ENCODE results near the gene SYTL3.

Gene SYTL3

DNA sequence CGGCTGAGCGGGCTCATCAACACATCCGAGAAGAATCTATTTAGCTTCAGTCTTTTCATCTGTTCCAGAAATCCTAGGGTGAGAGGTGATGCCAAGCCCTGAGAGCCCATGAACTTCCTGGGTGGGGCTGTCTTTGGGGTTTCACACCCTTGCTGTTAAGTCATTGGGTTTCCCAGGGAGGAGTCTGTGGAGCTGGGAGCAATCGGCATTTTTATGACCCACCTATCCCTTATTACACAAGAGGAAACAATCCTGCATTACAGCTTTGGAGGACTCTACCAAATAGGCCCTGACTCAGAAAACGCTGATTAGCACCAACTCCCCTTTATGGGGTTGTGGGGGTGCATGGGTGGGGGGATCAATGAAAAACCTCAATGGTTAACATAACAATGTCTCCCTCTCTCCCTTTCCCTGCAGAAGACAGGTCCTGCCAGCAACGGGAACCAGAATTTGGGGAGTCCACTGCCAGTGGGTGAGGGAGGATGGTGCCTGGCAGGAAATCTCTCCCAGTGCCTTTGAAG is 123.1 kb downstream of the SYTL3 start:
- POLR2A ChIA-PET: no interaction called here
- H3K9me3 ChIP-seq (ENCODE audit: control extremely low read depth in 1 of 5, control insufficient read depth in 4 of 5, insufficient read depth in 2 of 5, low read depth in 1 of 5, low read length in 4 of 5): no peaks in the 10 kb centered on the region
- CTCF ChIA-PET: interaction anchor here (1.2 to 1.7 kb wide), 3 partner anchors 16 to 198 kb away, joined by 3 to 4 read pairs (median 3); no protein-coding TSS in a partner anchor
- 97% methylated on average over 3 of the region's 6 CpGs for WGBS (ENCODE audit: insufficient coverage)
- DNase-seq: no peak
- no peaks in the 10 kb centered on the region for H3K27me3 ChIP-seq (replicated peaks in 2 of 5; ENCODE audit: control insufficient read depth in 4 of 5, insufficient read depth in 5 of 5, low read length in 4 of 5)
- H3K4me3 ChIP-seq (ENCODE audit: control insufficient read depth in 1 of 7, extremely low read depth in 1 of 7, insufficient read depth in 4 of 7, low read depth in 2 of 7, low read length in 6 of 7): no peak overlapping the region
- H3K4me1 ChIP-seq (ENCODE audit: control extremely low read depth in 1 of 4, control insufficient read depth in 4 of 4, insufficient read depth in 4 of 4, low read length in 3 of 4): no peaks in the 10 kb centered on the region
- no peak overlapping the region for H3K27ac ChIP-seq (ENCODE audit: insufficient read depth in 1 of 2, low read depth in 1 of 2, low read length in 2 of 2, poor library complexity in 1 of 2, severe bottlenecking in 2 of 2)
- peaks cover 22 to 96% (median 75%) of the 10 kb centered on the region in 4 experiments for H3K36me3 ChIP-seq (ENCODE audit: control insufficient read depth in 4 of 4, insufficient read depth in 4 of 4, low read length in 3 of 4)

DNA sequence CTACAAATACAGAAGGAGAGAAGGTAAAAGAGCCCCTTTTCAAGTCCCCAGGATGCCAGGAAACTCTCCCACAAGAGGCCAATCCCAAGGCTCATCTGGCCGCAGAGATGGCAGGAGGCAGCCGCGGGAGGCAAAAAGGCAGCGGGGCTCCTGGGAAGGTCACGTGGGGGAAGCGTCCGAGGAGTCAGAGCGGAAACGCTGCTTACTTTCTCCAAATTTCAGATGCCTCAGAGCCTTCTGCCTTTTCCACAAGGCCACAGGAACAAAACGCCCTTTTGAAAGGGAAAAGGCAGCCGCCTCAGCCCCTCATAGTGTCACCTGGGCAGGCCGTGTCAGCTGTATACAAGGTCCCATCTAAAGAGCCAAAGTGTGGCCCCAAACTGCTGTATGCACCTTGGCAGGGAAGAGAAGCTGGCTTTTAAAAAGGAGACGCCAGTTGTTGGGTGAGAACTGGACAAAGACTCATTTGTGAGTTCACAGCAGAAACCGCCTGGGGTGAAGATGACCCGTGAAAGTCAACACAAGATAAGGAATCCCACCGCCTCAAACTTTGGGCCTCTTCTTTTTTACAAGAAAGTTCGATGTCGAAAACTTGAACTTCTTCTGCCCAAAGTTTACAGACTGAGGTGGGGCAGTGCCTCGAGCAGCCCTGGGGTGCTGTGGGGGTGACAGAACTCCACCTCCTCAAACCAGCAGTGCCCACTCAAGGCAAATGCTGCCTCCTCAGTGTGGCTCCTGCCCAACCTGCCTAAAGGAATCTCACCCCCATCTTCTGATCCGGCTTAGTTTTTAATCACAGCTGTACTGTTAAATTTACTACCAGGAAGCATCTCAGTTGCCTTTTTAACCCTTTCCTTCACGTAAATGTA is 124.0 kb downstream of the SYTL3 start:
- no peaks in the 10 kb centered on the region for H3K9me3 ChIP-seq (ENCODE audit: control extremely low read depth in 1 of 5, control insufficient read depth in 4 of 5, insufficient read depth in 2 of 5, low read depth in 1 of 5, low read length in 4 of 5)
- 96% methylated on average over 21 of the region's 21 CpGs for WGBS (ENCODE audit: insufficient coverage)
- H3K27me3 ChIP-seq (replicated peaks in 2 of 5; ENCODE audit: control insufficient read depth in 4 of 5, insufficient read depth in 5 of 5, low read length in 4 of 5): no peaks in the 10 kb centered on the region
- H3K4me3 ChIP-seq (ENCODE audit: control insufficient read depth in 1 of 7, extremely low read depth in 1 of 7, insufficient read depth in 4 of 7, low read depth in 2 of 7, low read length in 6 of 7): no peak overlapping the region
- ChIA-PET CTCF (interaction anchor here (1.3 to 1.4 kb wide), 2 partner anchors 70 to 112 kb away, joined by 3 to 4 read pairs; no protein-coding TSS in a partner anchor), POLR2A (interaction anchor here (0.6 kb wide), 2 partner anchors 32 to 43 kb away, joined by 4 to 6 read pairs; no protein-coding TSS in a partner anchor)
- DNase-seq: no peak
- no peak overlapping the region for H3K27ac ChIP-seq (ENCODE audit: insufficient read depth in 1 of 2, low read depth in 1 of 2, low read length in 2 of 2, poor library complexity in 1 of 2, severe bottlenecking in 2 of 2)
- H3K4me1 ChIP-seq (ENCODE audit: control extremely low read depth in 1 of 4, control insufficient read depth in 4 of 4, insufficient read depth in 4 of 4, low read length in 3 of 4): no peaks in the 10 kb centered on the region
- H3K36me3 ChIP-seq (ENCODE audit: control insufficient read depth in 4 of 4, insufficient read depth in 4 of 4, low read length in 3 of 4): peaks cover 24 to 94% (median 69%) of the 10 kb centered on the region in 4 experiments

DNA sequence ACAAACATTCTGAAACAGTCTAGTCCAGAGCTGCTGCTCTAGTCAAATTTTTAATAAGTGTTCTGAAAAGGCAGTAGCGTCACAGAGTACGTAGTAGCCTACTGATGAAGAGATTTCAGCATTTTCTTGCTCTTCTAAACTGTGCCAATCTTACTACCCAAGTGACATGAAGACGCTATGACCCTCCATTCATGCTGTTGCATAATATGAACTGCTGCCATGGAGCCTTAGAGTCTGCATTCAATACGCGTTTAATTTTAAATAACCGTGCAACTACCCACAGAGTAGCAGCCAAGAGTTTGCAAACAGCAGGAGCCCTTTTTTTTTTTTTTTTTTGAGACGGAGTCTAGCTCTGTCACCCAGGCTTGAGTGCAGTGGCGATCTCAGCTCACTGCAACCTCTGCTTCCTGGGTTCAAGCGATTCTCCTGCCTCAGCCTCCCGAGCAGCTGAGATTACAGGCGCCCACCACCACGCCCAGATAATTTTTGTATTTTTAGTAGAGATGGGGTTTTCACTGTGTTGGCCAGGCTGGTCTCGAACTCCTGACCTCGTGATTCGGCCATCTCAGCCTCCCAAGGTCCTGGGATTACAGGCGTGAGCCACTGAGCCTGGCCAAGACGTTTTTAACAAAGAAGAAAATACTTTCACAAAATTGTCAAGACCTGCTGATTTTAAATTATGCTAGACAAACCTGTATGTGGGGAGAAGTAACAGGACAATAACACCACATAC is 125.0 kb downstream of the SYTL3 start:
- 100% methylated on average over 6 of the region's 17 CpGs for WGBS (ENCODE audit: insufficient coverage)
- no peaks in the 10 kb centered on the region for H3K27me3 ChIP-seq (replicated peaks in 2 of 5; ENCODE audit: control insufficient read depth in 4 of 5, insufficient read depth in 5 of 5, low read length in 4 of 5)
- no peak overlapping the region for H3K27ac ChIP-seq (ENCODE audit: insufficient read depth in 1 of 2, low read depth in 1 of 2, low read length in 2 of 2, poor library complexity in 1 of 2, severe bottlenecking in 2 of 2)
- no peak for DNase-seq
- no peaks in the 10 kb centered on the region for H3K9me3 ChIP-seq (ENCODE audit: control extremely low read depth in 1 of 5, control insufficient read depth in 4 of 5, insufficient read depth in 2 of 5, low read depth in 1 of 5, low read length in 4 of 5)
- no peaks in the 10 kb centered on the region for H3K4me1 ChIP-seq (ENCODE audit: control extremely low read depth in 1 of 4, control insufficient read depth in 4 of 4, insufficient read depth in 4 of 4, low read length in 3 of 4)
- CTCF ChIA-PET: interaction anchor here (0.7 to 1.6 kb wide), 4 partner anchors 9 to 113 kb away, joined by 3 to 4 read pairs (median 4); no protein-coding TSS in a partner anchor
- peaks cover 20 to 88% (median 62%) of the 10 kb centered on the region in 4 experiments for H3K36me3 ChIP-seq (ENCODE audit: control insufficient read depth in 4 of 4, insufficient read depth in 4 of 4, low read length in 3 of 4)
- no peak overlapping the region for H3K4me3 ChIP-seq (ENCODE audit: control insufficient read depth in 1 of 7, extremely low read depth in 1 of 7, insufficient read depth in 4 of 7, low read depth in 2 of 7, low read length in 6 of 7)
- POLR2A ChIA-PET: no interaction called here

DNA sequence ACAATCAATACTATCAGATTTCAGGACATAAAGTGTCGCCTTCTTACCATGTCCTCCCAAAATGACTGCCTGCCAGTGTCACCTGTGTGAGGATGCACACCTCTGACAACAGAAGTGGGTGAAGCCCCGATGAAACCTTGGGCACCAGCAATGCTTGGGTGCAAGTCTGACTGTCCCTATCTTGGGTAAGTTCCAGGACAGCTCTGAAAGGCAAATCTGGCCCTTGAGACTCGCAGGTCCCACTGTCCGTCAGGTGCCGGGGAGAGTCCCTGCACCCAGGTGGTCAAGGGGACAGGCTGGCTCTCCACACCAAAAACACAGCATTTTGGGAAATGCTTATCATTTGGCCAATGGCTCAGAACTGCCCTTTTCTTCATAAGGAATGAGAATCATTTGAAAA is 126.0 kb downstream of the SYTL3 start:
- Histone ChIP-seq H3K4me1 (ENCODE audit: control extremely low read depth in 1 of 4, control insufficient read depth in 4 of 4, insufficient read depth in 4 of 4, low read length in 3 of 4) (no peaks in the 10 kb centered on the region), H3K4me3 (ENCODE audit: control insufficient read depth in 1 of 7, extremely low read depth in 1 of 7, insufficient read depth in 4 of 7, low read depth in 2 of 7, low read length in 6 of 7) (no peak overlapping the region), H3K9me3 (ENCODE audit: control extremely low read depth in 1 of 5, control insufficient read depth in 4 of 5, insufficient read depth in 2 of 5, low read depth in 1 of 5, low read length in 4 of 5) (no peaks in the 10 kb centered on the region), H3K36me3 (ENCODE audit: control insufficient read depth in 4 of 4, insufficient read depth in 4 of 4, low read length in 3 of 4) (peaks cover 21 to 90% (median 58%) of the 10 kb centered on the region in 4 experiments), H3K27ac (ENCODE audit: insufficient read depth in 1 of 2, low read depth in 1 of 2, low read length in 2 of 2, poor library complexity in 1 of 2, severe bottlenecking in 2 of 2) (no peak overlapping the region), H3K27me3 (replicated peaks in 2 of 5; ENCODE audit: control insufficient read depth in 4 of 5, insufficient read depth in 5 of 5, low read length in 4 of 5) (no peaks in the 10 kb centered on the region)
- ChIA-PET CTCF (interaction anchor here (0.7 to 1.6 kb wide), 2 partner anchors 10 kb away, joined by 3 to 4 read pairs; no protein-coding TSS in a partner anchor), POLR2A (interaction anchor here (0.6 kb wide), 1 partner anchor 28 kb away, joined by 3 read pairs; no protein-coding TSS in a partner anchor)
- DNase-seq: no peak
- WGBS (ENCODE audit: insufficient coverage): 94% methylated on average over 5 of the region's 5 CpGs

DNA sequence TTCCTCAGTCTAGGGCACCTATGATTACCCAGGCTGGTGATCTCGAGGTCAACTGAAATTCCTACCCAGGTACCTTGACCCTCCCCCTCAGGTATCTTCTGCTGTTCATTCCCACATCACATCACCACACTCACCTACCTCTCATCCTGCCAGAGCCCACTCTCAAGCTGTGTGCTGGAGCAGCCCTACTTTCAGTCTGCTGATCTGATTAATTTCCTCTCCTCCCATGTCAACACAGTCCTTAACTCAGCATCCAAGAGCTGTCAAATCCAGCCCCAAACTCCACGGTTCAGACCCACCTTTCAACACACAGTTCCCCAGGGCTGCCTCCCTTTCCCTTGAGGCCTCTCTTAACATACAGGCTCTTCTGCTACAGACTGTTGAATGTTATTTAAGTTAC is 126.9 kb downstream of the SYTL3 start:
- Histone ChIP-seq H3K27me3 (replicated peaks in 2 of 5; ENCODE audit: control insufficient read depth in 4 of 5, insufficient read depth in 5 of 5, low read length in 4 of 5) (no peaks in the 10 kb centered on the region), H3K27ac (ENCODE audit: insufficient read depth in 1 of 2, low read depth in 1 of 2, low read length in 2 of 2, poor library complexity in 1 of 2, severe bottlenecking in 2 of 2) (no peak overlapping the region), H3K4me1 (ENCODE audit: control extremely low read depth in 1 of 4, control insufficient read depth in 4 of 4, insufficient read depth in 4 of 4, low read length in 3 of 4) (no peaks in the 10 kb centered on the region), H3K4me3 (ENCODE audit: control insufficient read depth in 1 of 7, extremely low read depth in 1 of 7, insufficient read depth in 4 of 7, low read depth in 2 of 7, low read length in 6 of 7) (no peak overlapping the region), H3K9me3 (ENCODE audit: control extremely low read depth in 1 of 5, control insufficient read depth in 4 of 5, insufficient read depth in 2 of 5, low read depth in 1 of 5, low read length in 4 of 5) (no peaks in the 10 kb centered on the region), H3K36me3 (ENCODE audit: control insufficient read depth in 4 of 4, insufficient read depth in 4 of 4, low read length in 3 of 4) (peaks cover 24 to 90% (median 57%) of the 10 kb centered on the region in 4 experiments)
- POLR2A ChIA-PET: no interaction called here
- CTCF ChIA-PET: interaction anchor here (1.1 kb wide), 1 partner anchor 70 kb away, joined by 3 read pairs; no protein-coding TSS in a partner anchor
- no peak for DNase-seq
- WGBS (ENCODE audit: insufficient coverage): 91% methylated on average over 1 of the region's 2 CpGs

DNA sequence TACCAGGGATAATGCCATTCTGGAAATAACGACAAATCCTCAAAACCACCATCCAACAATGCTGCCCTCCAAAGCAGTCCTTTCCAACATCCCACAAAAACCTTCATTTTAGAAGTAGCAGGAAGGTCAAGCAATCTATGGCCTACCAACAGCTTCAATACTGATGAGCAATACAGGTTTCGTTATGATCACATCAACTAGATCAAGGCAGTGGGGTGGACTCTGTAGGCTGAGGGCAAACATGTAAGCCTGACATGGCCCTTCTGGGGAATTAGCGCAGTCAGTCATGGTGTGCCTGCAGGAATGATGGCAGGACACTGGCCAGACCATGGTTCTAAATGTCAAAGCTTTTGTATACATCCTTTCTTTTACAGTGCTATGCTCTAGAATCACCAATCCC is 127.7 kb downstream of the SYTL3 start:
- ChIA-PET POLR2A (no interaction called here), CTCF (no interaction called here)
- Histone ChIP-seq H3K4me1 (ENCODE audit: control extremely low read depth in 1 of 4, control insufficient read depth in 4 of 4, insufficient read depth in 4 of 4, low read length in 3 of 4) (no peaks in the 10 kb centered on the region), H3K27me3 (replicated peaks in 2 of 5; ENCODE audit: control insufficient read depth in 4 of 5, insufficient read depth in 5 of 5, low read length in 4 of 5) (no peaks in the 10 kb centered on the region), H3K36me3 (ENCODE audit: control insufficient read depth in 4 of 4, insufficient read depth in 4 of 4, low read length in 3 of 4) (peaks cover 24 to 90% (median 57%) of the 10 kb centered on the region in 4 experiments), H3K4me3 (ENCODE audit: control insufficient read depth in 1 of 7, extremely low read depth in 1 of 7, insufficient read depth in 4 of 7, low read depth in 2 of 7, low read length in 6 of 7) (no peak overlapping the region), H3K27ac (ENCODE audit: insufficient read depth in 1 of 2, low read depth in 1 of 2, low read length in 2 of 2, poor library complexity in 1 of 2, severe bottlenecking in 2 of 2) (no peak overlapping the region), H3K9me3 (ENCODE audit: control extremely low read depth in 1 of 5, control insufficient read depth in 4 of 5, insufficient read depth in 2 of 5, low read depth in 1 of 5, low read length in 4 of 5) (no peaks in the 10 kb centered on the region)
- DNase-seq: no peak
- WGBS (ENCODE audit: insufficient coverage): 100% methylated on average over 2 of the region's 3 CpGs
